Measurements from ENCODE around the gene LHX5. TPM values are rescaled to one million over a fixed set of nuclear protein-coding genes. Genes with fewer than 3 reads are reported as not detected.

LHX5 gene
- total RNA-seq, 1 donor: not detected

DNA sequence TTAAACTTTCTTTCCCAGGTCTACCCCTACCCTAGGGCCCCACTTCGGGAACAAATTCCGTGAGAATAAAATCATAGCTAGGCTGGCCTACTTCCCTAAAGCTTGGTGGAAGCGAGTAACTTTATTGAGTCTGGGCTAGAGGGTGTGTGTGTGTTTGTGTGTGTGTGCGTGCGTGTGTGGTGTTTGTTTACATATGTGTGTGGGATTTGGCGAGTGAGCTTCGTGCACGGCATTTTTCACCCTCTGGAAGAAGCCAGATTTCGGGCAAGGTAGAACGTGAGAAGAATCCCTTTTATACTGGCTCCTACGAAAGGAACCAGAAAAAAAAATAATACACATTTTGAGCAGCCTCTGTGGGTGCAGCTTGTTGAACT lies 7.5 kb upstream of the LHX5 start:
- no peak for TF ChIP-seq CTCF (IDR thresholded peaks at IDR 0.05; ENCODE audit: insufficient read depth, low read length)
- no peak overlapping the region for H3K4me3 ChIP-seq (ENCODE audit: low read depth, low read length)
- no peak for DNase-seq (ENCODE audit: low read depth)

- H3K4me3 ChIP-seq (ENCODE audit: low read depth, low read length): no peak overlapping the region
- DNase-seq (ENCODE audit: low read depth): no peak
- TF ChIP-seq CTCF (IDR thresholded peaks at IDR 0.05; ENCODE audit: insufficient read depth, low read length): no peak
Measured at GRCh38 chr12:113478351-113479011, 6.8 kb upstream of the LHX5 start.

GRCh38 chr12:113477842-113478215 lies 6.2 kb upstream of the LHX5 start:
- H3K4me3 ChIP-seq (ENCODE audit: low read depth, low read length): no peak overlapping the region
- TF ChIP-seq CTCF (IDR thresholded peaks at IDR 0.05; ENCODE audit: insufficient read depth, low read length): no peak
- DNase-seq (ENCODE audit: low read depth): no peak

DNA sequence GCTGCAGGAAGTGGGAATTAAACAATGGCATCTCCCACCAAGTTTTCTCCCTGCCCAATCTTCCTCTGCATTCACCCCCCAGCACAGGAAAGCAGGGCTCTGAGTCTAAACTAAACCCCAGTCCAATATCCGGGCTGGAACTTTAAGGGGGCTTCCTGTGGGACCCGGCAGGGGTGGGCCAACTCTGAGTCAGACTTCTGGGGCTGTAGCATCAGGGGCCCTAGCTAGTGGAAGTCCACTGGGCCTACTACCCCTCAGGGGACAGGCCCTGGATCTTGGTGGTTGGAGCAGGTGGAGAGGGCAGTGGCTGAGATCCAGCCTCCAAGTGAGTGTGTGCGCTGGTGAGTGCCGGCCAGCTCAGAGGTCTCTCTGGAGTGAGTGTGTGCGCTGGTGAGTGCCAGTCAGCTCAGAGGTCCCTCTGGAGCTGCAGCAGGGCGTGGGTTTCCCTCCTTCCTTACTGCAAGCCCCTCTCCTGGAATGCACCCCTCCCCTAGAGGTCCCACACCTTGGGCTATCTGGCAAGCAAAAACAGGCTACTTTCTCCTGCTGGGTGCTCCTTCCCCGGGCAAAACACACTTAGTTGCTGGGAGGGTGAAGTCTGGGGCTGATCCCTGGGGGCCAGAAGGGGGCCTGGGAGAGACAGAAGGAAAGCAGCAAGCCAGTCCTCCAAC lies 5.6 kb upstream of the LHX5 start:
- no peak overlapping the region for H3K4me3 ChIP-seq (ENCODE audit: low read depth, low read length)
- TF ChIP-seq CTCF (IDR thresholded peaks at IDR 0.05; ENCODE audit: insufficient read depth, low read length): no peak
- no peak for DNase-seq (ENCODE audit: low read depth)

DNA sequence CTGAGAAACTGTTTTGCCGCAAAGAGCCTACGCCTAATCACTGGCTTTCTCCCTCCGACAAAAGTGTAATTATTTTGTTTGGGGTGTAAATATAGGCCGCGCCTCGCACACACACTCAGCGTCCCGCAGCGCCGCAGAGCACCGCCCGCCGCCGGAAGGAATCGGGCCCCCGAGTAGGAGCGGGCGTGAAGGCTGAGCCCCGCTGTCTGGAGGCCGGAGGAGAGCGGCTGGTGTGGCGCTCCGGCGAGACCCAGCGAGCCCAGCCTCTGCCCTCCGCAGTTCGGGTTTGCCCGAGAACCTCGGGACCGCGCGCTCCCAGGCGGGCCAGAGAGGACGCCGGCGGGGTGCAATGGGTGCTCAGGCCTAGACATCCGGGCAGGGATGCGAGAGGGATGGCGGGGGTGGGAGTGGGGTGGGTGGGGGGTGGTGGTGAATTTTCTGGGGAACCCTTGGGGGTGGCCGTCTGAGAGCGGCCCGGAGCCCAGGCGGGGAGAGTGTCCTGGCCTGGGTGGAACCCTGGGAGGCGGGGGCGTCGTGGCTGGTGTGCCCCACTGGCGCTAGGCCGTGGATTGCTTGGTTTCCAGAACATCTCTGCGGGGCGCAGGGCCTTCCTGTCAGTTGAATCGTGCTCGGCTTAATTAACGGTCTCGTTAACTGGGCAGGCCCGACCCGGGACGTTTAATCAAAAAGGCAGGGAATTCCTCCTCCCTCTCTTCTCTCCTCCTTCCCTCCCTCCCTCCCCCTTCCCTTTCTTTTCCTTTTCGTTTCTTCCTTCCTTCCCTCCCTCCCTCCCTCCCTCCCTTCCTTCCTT lies 4.7 kb upstream of the LHX5 start:
- no peak for DNase-seq (ENCODE audit: low read depth)
- no peak overlapping the region for H3K4me3 ChIP-seq (ENCODE audit: low read depth, low read length)
- no peak for TF ChIP-seq CTCF (IDR thresholded peaks at IDR 0.05; ENCODE audit: insufficient read depth, low read length)

DNA sequence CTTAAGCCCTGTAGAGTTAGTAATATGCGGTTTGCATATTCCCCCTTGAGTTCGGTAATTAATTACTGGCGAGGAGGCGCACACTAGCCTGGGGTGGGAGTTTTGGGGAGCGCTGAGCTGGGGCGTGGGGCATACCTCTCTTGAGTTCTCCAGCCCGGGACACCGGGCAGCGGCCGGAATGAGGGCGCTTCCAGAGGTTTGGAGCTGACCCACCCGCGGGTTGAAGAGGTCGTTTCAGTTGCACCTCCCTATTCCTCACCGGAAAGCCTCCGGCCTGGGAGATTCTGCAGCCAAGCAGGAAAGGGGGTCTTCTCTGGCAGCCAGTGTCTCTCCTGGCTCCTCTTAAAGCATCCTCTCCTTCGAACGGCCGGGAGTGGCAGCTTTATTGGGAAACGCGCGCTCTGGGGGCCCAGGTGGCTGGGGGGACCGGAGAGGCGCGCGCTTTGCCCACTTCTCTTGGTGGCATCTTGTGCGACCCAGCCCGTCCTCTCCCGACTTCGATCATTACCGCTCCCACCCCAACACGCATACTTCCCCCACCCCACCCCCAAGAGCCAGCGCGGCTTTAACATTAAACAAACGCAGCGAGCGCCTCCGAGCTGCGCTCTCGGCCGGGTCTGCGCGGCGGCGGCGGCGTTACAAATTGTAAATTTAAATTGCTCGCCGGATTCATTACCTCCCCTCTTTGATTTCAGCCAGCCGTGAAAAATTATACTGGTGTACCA lies 3.9 kb upstream of the LHX5 start:
- DNase-seq (ENCODE audit: low read depth): no peak
- H3K4me3 ChIP-seq (ENCODE audit: low read depth, low read length): no peak overlapping the region

More for the DNA sequence above, 3.9 kb upstream of the LHX5 start:
- TF ChIP-seq CTCF (IDR thresholded peaks at IDR 0.05; ENCODE audit: insufficient read depth, low read length): no peak

Data from fibroblast of the aortic adventitia (primary cell).